HepG2 (cell line): ENCODE data around the gene OGFOD3. TPM values are rescaled to one million over a fixed set of nuclear protein-coding genes. Genes with fewer than 3 reads are reported as not detected.

Experiments
- BCL3 ChIP-seq: sonication (generic); formaldehyde crosslinking; IDR thresholded peaks from 2 replicates; pipeline ENCODE4 v1.5.1; 2020; ENCODE audit warnings: mild to moderate bottlenecking, missing genetic modification reagents, moderate library complexity
- RFXANK ChIP-seq: IDR thresholded peaks from 2 replicates; pipeline ENCODE4 v1.6.1; 2016
- SP4 ChIP-seq: sonication (generic); formaldehyde crosslinking; IDR thresholded peaks from 2 replicates; pipeline ENCODE4 v1.8.1; 2023; ENCODE audit warnings: mild to moderate bottlenecking, missing genetic modification reagents
- ZBTB37 ChIP-seq: sonication (generic); formaldehyde crosslinking; IDR thresholded peaks from 2 replicates; pipeline ENCODE4 v1.4.0; 2020; ENCODE audit warnings: mild to moderate bottlenecking, missing genetic modification reagents
- ZEB1 ChIP-seq: IDR thresholded peaks from 2 replicates; pipeline ENCODE4 v1.6.1; 2012; ENCODE audit warnings: mild to moderate bottlenecking, low read depth, inconsistent platforms; ENCODE audit not compliant: insufficient replicate concordance
- ZHX2 ChIP-seq, 2 experiments: sonication (generic) in 1 of 2; formaldehyde crosslinking in 1 of 2; IDR thresholded peaks; 2 replicates each; pipeline versions ENCODE4 v1.6.1 to v1.9.0; 2014 to 2022; ENCODE audit warnings: antibody characterized with exemption in 1 of 2, borderline replicate concordance in 1 of 2, inconsistent platforms in 1 of 2, low read depth in 1 of 2, missing genetic modification reagents in 1 of 2
- ZNF101 ChIP-seq: sonication (generic); formaldehyde crosslinking; IDR thresholded peaks from 2 replicates; pipeline ENCODE4 v1.4.0; 2020; ENCODE audit warnings: mild to moderate bottlenecking, low read depth, missing genetic modification reagents, borderline replicate concordance
- ZNF253 ChIP-seq: sonication (generic); formaldehyde crosslinking; IDR thresholded peaks from 2 replicates; pipeline ENCODE4 v1.8.0; 2022; ENCODE audit warnings: mild to moderate bottlenecking, missing genetic modification reagents, borderline replicate concordance
- ZNF264 ChIP-seq: sonication (generic); formaldehyde crosslinking; IDR thresholded peaks from 2 replicates; pipeline ENCODE4 v1.4.0; 2020; ENCODE audit warnings: missing genetic modification reagents
- ZNF878 ChIP-seq: sonication (generic); formaldehyde crosslinking; IDR thresholded peaks from 2 replicates; pipeline ENCODE4 v1.8.1; 2023; ENCODE audit warnings: mild to moderate bottlenecking, missing genetic modification reagents, moderate library complexity
- polyA plus RNA-seq, 8 experiments: library from polyadenylated mRNA; depleted of rRNA in 3 of 8; stranded (reverse) in 7 of 8; unstranded in 1 of 8; fragments of >200 nt; fragmentation: Illumina TruSeq in 4 of 8; extraction: Trizol in 4 of 8; gene quantifications; 2 replicates each; pipeline versions ENCODE4 v1.2.1 to v1.2.3, GENCODE V29; 2011 to 2016; ENCODE audit warnings: low read depth in 4 of 8, missing spikeins in 1 of 8, mixed read lengths in 1 of 8; ENCODE audit not compliant: insufficient read depth in 1 of 8
- total RNA-seq, 5 experiments: library from RNA; depleted of rRNA; stranded (reverse); fragments of >200 nt; fragmentation: Illumina TruSeq; extraction: Trizol; gene quantifications; 2 replicates each; pipeline ENCODE4 v1.2.3, GENCODE V29; 2016; ENCODE audit warnings: low read depth in 1 of 5
- TF ChIP-seq, protein P1 (sequence below): sonication (generic); formaldehyde crosslinking; IDR thresholded peaks from 2 replicates; pipeline ENCODE4 v1.5.0; 2020; ENCODE audit warnings: mild to moderate bottlenecking, missing genetic modification reagents, borderline replicate concordance

OGFOD3 gene
- total and polyA plus RNA-seq, 2 of the 13 experiments (the other 11 are each of a cell fraction or from before 2014, with no cell fraction given): 40.0 to 42.1 TPM

DNA sequence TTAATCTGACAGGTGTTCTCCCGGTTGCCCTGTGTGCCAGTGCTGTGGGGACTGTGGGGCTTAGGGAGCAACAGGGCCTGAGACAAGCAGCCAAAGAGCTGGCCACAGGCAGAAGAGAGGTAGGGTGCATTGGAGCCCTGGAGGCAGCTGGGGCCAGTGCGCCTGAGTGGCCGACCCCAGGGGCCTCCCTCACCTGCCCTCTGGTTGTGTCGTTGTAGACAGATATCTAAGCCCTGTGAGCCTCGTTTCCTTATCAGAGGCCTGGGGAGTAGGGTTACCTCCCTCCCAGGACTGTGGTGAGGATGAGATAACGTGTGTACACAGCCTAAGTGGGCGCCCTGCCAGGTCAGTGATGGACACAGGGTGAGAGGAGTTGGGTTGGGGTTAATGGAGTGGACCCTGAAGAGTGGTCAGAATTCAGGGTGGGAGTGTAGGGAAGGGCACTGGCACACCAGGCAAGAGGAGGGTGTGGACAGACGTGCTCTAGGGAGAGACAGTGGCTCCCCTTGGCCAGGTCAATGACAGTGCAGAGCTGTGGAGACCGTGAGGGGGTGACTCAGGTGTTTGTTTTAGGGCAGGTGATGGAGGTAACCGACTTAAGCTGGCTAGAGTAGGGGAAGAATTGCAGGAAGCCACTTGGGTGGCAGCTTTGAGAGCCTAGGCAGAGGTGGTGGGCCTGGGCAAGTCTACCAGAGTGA, 43.6 kb upstream of the OGFOD3 start (continued):
- TF ChIP-seq ZBTB37 (no peak), ZNF264 (CRISPR knock-in tag) (peak; percentile 31; the same call in 1 of the 2 replicates), BCL3 (no peak), ZNF101 (CRISPR knock-in tag) (no peak), ZNF878 (no peak), ZHX2 (IDR thresholded peaks at IDR 0.05; ENCODE audit: low read depth) (no peak), ZHX2 (CRISPR knock-in tag; IDR thresholded peaks at IDR 0.05; ENCODE audit: borderline replicate concordance) (no peak), SP4 (CRISPR knock-in tag) (no peak), ZNF253 (no peak), ZEB1 (peak; percentile 64), RFXANK (no peak)
- TF ChIP-seq, protein P1, sequence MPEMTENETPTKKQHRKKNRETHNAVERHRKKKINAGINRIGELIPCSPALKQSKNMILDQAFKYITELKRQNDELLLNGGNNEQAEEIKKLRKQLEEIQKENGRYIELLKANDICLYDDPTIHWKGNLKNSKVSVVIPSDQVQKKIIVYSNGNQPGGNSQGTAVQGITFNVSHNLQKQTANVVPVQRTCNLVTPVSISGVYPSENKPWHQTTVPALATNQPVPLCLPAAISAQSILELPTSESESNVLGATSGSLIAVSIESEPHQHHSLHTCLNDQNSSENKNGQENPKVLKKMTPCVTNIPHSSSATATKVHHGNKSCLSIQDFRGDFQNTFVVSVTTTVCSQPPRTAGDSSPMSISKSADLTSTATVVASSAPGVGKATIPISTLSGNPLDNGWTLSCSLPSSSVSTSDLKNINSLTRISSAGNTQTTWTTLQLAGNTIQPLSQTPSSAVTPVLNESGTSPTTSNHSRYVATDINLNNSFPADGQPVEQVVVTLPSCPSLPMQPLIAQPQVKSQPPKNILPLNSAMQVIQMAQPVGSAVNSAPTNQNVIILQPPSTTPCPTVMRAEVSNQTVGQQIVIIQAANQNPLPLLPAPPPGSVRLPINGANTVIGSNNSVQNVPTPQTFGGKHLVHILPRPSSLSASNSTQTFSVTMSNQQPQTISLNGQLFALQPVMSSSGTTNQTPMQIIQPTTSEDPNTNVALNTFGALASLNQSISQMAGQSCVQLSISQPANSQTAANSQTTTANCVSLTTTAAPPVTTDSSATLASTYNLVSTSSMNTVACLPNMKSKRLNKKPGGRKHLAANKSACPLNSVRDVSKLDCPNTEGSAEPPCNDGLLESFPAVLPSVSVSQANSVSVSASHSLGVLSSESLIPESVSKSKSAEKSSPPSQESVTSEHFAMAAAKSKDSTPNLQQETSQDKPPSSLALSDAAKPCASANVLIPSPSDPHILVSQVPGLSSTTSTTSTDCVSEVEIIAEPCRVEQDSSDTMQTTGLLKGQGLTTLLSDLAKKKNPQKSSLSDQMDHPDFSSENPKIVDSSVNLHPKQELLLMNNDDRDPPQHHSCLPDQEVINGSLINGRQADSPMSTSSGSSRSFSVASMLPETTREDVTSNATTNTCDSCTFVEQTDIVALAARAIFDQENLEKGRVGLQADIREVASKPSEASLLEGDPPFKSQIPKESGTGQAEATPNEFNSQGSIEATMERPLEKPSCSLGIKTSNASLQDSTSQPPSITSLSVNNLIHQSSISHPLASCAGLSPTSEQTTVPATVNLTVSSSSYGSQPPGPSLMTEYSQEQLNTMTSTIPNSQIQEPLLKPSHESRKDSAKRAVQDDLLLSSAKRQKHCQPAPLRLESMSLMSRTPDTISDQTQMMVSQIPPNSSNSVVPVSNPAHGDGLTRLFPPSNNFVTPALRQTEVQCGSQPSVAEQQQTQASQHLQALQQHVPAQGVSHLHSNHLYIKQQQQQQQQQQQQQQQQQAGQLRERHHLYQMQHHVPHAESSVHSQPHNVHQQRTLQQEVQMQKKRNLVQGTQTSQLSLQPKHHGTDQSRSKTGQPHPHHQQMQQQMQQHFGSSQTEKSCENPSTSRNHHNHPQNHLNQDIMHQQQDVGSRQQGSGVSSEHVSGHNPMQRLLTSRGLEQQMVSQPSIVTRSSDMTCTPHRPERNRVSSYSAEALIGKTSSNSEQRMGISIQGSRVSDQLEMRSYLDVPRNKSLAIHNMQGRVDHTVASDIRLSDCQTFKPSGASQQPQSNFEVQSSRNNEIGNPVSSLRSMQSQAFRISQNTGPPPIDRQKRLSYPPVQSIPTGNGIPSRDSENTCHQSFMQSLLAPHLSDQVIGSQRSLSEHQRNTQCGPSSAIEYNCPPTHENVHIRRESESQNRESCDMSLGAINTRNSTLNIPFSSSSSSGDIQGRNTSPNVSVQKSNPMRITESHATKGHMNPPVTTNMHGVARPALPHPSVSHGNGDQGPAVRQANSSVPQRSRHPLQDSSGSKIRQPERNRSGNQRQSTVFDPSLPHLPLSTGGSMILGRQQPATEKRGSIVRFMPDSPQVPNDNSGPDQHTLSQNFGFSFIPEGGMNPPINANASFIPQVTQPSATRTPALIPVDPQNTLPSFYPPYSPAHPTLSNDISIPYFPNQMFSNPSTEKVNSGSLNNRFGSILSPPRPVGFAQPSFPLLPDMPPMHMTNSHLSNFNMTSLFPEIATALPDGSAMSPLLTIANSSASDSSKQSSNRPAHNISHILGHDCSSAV: no peak
